Measurements from ENCODE around the gene AKR1B15.
"Not testable (repeated sequence)": the region's sequence is repeated elsewhere in the genome, so short reads cannot be mapped to it uniquely, and the experiment has no call there.

AKR1B15 gene

DNA sequence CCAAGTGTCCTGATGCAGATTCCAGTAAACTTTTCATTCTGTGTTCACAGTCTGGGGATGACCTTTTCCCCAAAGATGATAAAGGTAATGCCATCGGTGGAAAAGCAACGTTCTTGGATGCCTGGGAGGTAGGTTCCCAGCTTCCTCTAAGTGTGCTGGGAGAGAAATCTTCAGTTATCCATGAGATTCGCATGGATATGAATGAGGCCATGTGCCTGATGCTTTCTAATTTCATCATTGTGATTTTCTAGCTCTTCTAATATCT, 16.0 kb upstream of the AKR1B15 start:
- DNase-seq (ENCODE audit: low read depth in 3 of 3) = no peak

DNA sequence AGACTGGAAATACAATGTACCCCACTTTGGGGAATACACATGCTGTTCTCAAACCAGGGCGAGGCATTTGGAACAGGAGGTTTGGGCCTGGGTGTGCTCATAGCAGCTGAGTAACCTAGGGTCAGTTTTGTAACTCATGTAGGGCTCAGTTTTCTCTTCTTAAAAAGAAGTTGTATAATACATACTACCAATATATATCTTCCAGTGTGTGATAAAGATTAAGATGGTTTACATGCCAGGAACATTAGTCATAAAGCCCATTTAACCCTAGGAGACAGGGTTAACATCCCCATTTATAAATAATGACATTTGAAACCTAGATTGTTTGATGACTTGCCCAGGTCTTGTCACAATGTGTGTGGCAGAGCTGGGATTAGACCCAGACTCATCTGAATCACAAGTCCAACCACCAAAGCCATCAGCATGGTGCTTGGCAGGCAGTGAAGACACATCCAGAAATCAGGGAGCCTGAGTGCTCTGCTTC, 15.6 kb upstream of the AKR1B15 start:
- DNase-seq (ENCODE audit: low read depth in 3 of 3) = no peak

DNA sequence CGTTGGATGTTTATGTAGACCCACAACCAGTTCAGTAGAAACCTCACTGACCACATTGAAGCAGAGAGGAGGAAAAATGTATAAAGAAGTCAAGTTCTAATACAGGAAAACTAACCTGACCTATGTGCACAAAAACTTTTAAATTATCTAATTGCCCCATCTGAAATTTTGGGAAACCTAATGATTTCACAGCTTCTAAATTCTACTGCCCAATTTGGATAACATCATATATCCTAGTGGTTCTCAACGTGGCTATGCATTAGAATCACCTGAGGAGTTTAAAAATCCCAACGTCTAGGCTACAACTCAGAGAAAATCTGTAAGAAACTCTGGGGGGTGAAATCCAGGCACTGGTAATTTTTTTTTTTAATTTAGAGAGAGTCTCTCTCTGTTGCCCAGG, 14.3 kb upstream of the AKR1B15 start:
- DNase-seq (ENCODE audit: low read depth in 3 of 3) = no peak

DNA sequence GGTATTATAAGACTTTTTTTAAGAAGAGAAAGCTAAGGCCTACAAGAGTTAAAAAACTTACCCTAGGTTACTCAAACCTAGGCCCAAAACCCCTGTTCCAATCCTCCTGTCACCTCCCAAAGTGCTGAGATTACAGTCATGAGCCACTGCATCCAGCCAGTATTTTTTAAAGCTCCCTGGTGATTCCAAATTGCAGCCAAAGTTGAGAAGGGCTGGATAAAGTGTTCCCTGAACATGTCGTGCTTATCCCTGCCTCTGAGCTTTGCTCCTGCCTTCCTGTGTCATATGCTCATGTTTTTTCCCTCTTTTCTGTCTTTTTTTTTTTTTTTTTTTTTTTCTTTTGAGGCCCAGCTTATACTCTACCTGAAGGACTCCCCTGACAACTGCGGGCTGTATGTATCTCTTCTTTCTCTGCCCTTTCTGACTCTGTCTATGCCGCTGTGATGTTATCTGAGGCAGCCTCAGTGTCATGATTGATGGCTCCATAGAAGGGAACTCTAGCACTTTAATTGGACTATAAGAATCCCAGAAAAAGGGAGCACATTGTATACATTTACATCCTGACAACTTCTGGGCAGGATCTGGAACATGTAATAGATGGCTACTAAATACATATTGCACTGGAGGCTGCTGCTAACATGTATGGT, 13.5 kb upstream of the AKR1B15 start:
- no peak for DNase-seq (ENCODE audit: low read depth in 3 of 3)

DNA sequence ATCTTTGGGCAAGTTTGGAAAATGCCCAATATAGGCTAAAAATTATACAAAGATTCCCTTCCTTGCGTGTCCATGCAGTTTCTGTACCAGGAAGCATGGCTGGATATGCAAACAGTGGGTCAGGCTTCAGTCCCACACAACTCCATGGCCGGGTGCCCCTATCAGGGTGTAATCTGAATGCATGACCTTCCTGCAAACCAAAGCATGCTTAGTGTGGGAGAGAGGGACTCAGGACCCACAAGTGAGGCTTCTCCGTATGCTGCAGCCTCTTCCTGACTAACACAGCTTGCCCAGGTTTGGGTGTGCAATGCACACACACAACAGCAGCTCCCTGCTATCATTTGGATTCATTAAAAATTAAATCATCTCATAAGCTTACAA, 13.0 kb upstream of the AKR1B15 start:
- no peak for DNase-seq (ENCODE audit: low read depth in 3 of 3)

DNA sequence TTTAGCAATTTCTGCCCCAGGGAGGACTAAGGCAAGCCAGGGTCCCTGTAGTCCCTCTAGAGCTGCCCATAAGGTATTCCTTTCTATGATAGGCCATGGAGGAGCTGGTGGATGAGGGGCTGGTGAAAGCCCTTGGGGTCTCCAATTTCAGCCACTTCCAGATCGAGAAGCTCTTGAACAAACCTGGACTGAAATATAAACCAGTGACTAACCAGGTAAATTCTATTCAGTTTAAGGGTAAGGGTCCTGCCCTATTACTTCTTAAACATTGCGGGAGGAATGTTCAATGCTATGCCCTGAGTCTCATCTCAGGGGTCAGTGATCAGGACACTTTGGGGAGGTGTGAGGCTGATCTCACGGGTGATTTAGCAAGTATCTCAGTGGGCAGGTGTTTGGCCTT, 12.4 kb upstream of the AKR1B15 start:
- DNase-seq (ENCODE audit: low read depth in 3 of 3) = not testable (repeated sequence)

DNA sequence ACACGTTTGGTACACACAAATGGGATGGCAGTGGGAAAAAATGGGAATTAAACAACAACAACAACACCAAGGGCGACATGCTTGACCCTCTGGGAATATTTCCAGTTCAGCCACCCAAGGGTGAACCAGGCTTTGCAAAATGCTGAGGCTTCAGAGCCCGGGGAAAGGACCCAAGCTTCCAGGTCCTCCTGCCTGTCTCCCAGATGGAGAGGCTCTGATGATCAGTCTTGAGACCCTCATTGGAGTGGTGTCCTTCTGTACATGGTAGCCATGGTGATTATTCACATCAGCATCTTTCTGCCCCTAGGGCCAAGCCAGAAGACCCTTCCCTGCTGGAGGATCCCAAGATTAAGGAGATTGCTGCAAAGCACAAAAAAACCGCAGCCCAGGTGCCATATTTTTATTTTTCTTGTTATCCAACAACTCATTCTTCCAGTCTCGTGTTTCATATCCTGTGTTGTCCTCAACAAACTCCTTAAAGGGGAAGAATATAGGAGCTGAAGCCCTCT, 11.6 kb upstream of the AKR1B15 start:
- not testable (repeated sequence) for DNase-seq (ENCODE audit: low read depth in 3 of 3)

DNA sequence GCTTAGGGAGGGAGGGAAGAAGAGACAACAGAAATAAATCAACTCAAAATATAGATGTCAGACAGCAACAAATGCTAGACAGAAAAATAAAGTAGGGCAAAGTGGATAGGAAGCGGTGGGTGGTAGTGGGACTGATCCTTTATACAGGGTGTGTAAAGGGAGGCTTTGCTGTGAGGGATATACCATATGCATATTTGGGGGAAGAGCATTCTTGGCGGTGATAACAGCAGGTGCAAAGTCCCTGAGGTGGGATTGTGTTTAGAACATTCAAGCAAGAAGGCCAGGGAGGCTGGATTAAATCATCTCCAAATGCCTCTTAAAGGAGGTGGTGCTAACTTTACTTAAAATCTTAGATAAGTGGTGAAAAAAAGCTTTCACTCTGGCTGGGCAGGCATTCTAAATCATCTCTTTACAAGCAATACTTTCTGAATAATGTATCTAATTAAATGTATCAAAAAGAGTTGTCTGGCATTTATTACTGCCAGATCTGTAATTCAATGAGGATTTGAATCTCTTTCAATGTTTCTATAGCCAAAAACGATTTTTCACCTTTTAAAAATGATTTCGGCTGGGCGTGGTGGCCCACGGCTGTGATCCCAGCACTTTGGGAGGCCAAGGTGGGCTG, 9.4 kb upstream of the AKR1B15 start:
- DNase-seq (ENCODE audit: low read depth in 3 of 3) = no peak

DNA sequence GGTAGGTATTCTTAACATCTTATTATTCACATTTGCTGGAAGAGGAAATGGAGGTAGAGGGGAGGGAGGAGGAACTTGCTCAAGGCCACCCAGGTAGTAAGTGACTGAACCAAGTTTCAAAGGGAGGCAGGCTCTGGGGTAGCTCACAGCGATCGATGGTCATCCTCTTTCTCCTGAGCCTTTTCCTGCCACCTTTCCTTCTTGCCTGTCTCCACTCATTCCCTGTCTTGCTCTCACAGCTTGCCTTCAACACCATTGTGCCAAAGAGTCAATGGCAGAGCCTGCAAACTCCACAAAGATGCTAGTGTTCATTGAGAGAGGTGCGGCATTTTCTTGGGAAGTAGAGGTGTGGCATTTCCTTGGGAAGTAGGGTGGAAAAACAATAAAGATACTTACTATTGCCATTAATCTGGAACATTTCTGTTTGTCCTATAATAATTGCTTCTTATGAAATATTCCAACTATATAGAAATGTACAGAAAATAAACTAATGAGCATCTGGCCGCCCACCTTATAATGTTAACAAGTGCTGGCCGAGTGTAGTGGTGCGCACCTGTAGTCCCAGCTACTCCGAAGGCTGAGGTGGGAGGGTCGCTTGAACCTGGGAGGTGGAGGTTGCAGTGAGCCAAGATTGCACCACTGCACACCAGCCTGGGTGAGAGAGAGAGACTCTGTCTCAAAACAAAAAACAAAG, 7.3 kb upstream of the AKR1B15 start:
- not testable (repeated sequence) for DNase-seq (ENCODE audit: low read depth in 3 of 3)

DNA sequence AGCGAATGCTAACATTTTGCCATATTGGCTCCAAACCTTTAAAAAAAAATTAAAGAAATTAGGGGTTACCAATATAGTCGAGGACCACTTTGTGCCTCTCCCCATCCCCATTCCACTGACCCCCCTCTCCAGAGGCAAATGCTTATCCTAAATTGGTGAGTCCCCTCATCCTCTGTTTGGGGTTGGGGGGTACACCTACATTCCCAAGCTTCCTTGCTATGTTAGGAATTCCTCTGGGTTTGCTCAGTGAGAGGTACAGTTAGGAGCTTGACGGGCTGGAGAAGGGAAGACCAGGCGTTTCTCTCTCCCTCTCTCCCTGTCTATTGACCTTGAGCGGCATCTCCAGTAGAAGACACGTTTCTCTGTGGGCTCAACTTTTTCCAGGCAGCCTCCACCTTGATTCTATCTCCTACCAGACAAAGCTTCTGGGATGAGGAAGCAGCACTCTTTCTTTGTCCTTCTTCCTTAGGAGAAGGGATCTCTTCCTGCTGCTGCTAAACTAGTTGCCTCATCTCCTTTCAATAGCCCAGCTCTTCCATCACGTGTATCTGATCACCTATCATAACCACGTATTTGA, 6.6 kb upstream of the AKR1B15 start:
- DNase-seq (ENCODE audit: low read depth in 3 of 3) = no peak

DNA sequence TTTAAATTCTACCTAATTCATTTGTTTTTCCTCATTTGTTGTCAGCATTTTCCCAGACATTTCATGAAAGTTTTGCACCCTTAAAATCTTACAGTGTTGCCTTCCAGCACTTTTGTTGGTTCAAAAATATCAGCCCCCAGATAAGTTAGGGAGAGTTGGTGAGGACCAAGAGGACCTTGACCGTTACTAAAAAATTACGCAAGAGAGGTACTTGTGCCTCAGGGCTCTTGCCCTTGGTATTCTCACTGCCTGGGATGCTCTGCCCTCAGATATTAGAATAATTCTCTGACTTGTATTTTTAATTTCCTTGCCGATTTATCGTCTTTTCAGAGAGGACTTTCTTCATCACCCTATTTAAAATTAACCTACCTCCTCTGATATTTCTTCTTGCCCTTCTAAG, 3.5 kb upstream of the AKR1B15 start:
- DNase-seq (ENCODE audit: low read depth in 3 of 3) = no peak

DNA sequence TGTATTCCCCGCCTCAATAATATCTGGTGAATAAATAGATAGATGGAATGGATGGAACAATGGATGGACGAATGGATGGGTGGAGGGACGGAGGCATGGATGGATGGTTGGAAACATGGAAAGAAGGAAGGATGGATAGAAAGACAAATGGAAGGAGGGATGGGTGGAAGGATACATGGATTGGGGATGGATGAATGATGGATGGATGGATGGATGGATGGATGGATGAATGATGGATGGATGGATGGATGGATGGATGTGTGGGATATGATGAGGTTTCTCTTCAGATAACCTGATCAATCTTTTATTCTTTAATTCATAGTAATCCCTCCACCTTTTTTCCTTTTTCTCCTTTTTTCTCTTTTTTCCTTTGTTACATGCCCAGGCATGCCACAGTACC, 3.0 kb upstream of the AKR1B15 start:
- DNase-seq (ENCODE audit: low read depth in 3 of 3) = no peak

DNA sequence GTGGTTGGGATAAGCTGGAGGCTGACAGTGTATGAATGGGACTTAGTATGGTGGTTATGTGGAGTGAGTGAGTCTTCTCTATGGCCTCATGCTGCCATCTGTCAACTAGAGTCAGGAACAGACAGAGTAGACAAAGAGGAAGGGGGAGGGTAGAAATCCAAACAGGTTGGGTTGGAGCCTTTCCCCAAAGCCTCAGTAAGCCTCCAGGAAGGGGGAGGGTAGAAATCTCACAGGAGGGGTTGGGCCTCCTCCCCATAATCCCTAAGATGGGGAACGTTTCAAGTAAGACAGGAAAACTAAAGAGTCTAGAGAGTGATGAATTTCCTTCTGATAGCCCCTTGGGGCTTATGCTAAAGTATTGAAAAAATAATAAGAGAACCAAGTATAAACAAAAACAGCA, 2.0 kb upstream of the AKR1B15 start:
- no peak for DNase-seq (ENCODE audit: low read depth in 3 of 3)

DNA sequence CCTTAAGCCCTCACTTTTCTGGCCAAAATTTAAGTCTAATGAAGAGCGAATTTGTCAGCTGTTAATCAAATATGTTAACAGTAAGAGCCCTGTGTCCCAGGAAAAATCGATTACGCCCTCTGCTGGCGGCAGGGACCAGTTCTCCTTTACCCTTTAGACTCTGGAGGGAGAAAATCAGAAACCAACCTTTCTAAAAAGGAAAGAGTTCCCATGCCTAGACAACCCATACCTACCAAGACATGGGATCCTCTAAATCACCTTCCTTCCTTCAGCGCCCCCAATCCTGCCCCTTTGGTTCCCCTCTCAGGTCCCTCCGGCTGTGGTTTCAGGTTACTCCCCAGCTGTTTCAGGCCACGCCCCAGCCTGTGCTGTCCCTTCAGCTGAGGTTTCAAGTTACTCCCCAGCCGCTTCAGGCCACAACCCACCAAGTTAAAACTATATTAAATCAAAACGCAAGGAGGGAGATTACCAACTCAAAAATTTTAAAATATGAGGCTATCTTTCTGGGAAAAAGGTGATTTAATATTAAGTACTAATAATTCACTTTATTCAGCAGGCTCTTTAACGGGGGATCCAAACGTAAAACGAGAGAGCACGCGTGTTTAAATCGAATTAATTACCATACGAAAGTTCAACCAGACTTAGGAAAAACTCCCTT, 1.4 kb upstream of the AKR1B15 start:
- peak; percentile 33 to 47 (median 46) for DNase-seq (ENCODE audit: low read depth in 3 of 3)

DNA sequence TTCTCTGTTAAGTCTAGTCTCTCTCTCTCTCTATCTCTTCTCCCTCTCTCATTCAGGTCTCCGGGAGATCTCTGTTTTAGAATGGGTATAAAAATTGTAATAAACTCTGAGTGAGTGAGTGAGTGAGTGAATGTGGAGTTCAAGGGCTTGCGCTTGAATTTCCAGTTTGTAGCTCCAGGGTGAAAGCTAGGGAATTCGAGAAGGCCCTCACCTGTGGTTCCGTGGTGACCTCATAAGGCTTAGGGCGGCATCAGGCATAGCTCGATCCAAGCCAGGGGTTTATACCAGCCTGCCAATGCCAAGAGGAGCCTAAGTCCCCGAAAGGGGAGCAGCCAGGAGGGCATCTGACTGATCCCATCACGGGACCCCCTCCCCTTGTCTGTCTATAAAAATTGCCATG, 456 bp downstream of the AKR1B15 start:
- no peak for DNase-seq (ENCODE audit: low read depth in 3 of 3)

DNA sequence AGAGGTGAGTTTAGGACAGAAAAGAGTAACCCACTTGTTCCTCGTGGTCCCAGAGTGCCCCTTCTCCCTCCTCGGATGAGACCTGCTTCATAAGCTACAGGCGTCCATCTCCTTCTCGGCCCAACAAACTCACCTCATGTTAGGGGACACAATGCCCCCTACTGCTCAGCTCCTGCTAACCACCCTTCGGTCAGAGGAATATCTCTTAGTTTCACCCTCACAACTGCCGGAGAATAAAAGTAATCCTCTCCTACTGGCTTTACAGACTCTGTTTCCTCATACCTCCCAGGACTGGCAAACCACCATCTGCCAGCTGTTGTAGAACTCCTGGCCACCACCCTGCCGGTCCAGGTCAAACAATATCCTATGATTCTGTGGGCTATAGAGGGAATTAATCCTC, 3.2 kb downstream of the AKR1B15 start:
- no peak for DNase-seq (ENCODE audit: low read depth in 3 of 3)

DNA sequence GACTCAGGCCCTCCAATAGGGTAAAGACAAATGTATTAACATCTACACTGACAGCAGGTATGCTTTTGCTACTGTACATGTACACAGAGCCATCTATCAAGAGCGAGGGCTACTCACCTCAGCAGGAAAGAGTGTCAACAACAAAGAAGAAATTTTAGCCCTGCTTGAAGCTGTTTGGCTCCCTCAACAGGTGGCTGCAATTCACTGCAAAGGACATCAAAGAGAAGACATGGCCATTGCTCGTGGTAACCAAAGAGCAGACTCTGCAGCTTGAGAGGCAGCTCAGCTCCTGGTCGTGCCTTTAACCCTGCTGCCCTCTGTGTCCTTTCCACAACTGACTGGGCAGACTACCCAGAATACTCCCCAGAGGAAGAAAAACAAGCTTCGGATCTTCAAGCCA, 5.1 kb downstream of the AKR1B15 start:
- DNase-seq (ENCODE audit: low read depth in 3 of 3) = no peak

DNA sequence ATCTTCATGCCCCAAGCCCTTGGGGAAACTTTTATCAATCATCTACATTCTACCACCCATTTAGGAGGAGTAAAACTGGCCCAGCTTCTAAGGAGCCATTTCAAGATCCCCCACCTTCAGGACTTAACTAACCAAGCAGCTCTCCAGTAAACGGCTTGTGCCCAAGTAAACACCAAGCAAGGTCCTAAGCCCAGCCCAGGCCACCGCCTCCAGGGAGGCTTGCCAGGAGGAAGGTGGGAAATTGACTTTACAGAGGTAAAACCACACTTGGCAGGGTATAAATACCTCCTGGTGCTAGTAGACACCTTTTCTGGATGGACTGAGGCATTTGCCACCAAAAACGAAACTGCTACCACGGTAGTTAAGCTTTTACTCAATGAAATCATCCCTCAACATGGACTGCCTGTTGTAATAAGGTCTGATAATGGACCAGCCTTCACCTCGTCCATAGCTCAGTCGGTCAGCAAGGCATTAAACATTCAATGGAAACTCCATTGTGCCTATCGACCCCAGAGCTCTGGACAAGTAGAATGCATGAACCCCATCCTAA, 5.6 kb downstream of the AKR1B15 start:
- no peak for DNase-seq (ENCODE audit: low read depth in 3 of 3)

DNA sequence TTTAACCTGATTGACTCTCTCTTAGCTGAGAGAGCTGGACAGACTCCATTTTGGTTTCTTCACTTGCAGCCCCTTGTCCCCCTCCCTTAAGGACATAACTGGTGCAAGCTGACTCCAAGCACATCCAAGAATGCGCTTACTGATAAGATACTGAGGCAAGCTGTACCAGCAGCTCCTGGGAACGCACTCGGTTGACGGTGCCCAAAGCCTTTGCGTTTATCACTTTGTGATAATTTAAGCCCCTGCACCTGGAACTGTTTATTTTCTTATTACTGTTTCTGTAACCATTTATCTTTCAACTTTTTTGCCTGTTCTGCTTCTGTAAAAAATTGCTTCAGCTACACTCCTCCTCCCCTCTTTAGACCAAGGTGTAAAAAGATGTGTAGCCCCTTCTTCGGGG, 8.5 kb downstream of the AKR1B15 start:
- no peak for DNase-seq (ENCODE audit: low read depth in 3 of 3)

DNA sequence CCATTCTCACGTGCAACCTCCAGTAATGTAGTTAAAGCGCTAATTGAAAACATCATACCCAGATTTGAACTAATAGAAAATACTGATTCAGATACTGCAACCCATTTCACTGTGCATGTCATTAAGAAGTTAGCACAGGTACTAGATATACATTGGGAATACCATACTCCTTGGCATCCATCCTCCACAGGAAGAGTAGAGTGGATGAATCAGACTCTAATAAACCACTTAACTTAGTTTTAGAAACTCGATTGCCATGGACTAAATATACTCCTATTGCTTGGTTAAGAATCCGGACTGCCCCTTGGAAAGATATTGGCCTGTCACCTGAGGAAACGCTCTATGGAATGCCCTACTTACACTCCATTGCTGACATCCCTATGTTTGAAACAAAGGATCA, 9.5 kb downstream of the AKR1B15 start:
- DNase-seq (ENCODE audit: low read depth in 3 of 3) = no peak

DNA sequence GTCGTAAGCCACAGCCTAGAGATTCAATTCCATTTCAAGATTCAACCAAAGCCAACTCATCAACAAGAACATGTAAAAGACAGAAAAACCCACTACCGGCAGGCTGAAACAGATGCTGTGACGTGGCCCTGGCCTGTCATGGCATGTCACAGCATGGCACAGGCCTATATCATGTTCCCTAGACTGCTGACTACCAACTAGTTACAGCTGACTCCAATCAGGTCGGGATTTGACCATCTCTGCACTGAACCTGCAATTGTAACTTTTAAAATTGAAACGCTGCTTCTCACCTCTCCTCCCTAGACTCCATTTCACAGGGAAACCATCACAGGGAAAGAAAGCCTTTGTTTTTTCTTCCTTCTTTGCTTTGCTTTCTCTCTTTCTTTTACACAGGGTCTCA, 12.7 kb downstream of the AKR1B15 start:
- DNase-seq (ENCODE audit: low read depth in 3 of 3) = not testable (repeated sequence)

DNA sequence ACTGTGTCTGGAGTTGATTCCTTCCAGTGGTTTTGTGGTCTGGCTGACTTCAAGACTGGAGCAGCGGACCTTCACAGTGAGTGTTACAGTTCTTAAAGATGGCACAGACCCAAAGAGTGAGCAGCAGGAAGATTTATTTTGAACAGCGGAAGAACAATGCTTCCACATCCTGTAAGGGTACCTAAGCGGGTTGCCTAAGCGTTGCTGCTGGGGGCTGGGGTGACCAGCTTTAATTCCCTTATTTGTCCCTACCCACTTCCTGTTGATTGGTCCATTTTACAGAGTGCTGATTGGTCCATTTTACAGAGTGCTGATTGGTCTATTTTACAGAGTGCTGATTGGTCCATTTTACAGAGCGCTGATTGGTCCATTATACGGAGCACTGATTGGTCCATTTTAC, 13.2 kb downstream of the AKR1B15 start:
- no peak for DNase-seq (ENCODE audit: low read depth in 3 of 3)

All from stimulated activated CD4-positive, alpha-beta T cell treated with anti-CD3 and anti-CD28 coated beads, TNF-alpha, amount 100 ng/mL, for 4 hours (primary cell).